ENCODE measurements around the gene HMX1. TPM values are rescaled to one million over a fixed set of nuclear protein-coding genes. Genes with fewer than 3 reads are reported as not detected.
A peak's percentile ranks its signal among the peaks of the same experiment; 100 is the strongest.

The HMX1 gene
- total RNA-seq, 3 donors from 2014 or later, result not detected

DNA sequence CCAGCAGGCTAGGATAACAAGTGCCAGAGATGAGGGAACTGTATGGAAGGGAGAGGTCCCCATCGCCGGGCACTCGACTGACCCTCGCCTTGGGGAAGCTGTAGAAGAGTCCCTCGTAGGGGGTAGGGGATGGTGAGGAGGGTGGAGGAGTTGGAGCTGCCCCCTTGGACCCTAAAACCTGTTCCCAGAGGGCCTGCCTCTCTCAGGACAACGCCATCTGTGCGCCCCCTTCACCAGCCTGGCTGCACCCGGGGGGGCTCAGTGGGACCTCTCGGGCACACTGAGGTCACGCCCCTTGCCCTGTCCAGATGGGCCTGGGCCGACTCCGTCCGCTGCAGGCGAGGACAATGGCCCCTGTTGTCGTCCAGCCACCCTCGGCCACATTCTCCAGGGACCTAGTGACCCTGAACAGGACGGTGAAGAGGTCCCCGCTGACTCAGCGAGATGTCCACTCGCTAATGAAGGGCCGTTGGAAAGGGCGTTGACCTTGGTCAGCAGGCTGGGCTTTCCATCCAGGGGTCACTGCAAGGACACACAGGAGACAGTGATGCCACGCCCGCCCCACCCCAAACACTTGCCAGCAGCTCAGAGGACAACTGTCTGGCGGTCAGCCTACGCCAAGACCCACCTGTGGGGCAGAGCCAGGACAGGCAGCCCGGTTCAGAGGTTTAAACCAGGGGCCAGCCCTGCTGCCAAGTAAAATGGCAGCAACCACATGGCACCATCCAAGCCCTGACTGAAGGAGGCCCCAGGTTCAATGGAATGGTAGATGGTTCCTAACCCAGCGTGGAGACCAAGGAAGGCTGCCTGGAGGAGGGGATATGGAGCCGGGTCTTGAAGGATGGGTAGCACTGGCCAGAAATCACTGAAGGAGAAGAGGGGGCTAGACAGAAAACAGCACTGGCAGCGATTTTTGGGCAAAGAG is 51.2 kb downstream of the HMX1 start:
- Histone ChIP-seq H3K27me3 (peaks cover 0 to 36% of the 10 kb centered on the region in 2 donors), H3K4me1 (no peaks in the 10 kb centered on the region), H3K36me3 (no peaks in the 10 kb centered on the region), H3K9me3 (no peaks in the 10 kb centered on the region), H3K4me3 (no peak overlapping the region), H3K27ac (no peak overlapping the region)
- intact Hi-C loops (cut with DNase I; ENCODE audit: low total_unique reads), result no loop called here
- TF ChIP-seq POLR2A (IDR thresholded peaks at IDR 0.05) (no peak), POLR2AphosphoS5 (IDR thresholded peaks at IDR 0.05) (no peak)
- TF ChIP-seq, protein P1, sequence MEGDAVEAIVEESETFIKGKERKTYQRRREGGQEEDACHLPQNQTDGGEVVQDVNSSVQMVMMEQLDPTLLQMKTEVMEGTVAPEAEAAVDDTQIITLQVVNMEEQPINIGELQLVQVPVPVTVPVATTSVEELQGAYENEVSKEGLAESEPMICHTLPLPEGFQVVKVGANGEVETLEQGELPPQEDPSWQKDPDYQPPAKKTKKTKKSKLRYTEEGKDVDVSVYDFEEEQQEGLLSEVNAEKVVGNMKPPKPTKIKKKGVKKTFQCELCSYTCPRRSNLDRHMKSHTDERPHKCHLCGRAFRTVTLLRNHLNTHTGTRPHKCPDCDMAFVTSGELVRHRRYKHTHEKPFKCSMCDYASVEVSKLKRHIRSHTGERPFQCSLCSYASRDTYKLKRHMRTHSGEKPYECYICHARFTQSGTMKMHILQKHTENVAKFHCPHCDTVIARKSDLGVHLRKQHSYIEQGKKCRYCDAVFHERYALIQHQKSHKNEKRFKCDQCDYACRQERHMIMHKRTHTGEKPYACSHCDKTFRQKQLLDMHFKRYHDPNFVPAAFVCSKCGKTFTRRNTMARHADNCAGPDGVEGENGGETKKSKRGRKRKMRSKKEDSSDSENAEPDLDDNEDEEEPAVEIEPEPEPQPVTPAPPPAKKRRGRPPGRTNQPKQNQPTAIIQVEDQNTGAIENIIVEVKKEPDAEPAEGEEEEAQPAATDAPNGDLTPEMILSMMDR (IDR thresholded peaks at IDR 0.05), result no peak
- peak; percentile 5 to 49 for DNase-seq (ENCODE audit: low spot score in 2 of 2)

DNA sequence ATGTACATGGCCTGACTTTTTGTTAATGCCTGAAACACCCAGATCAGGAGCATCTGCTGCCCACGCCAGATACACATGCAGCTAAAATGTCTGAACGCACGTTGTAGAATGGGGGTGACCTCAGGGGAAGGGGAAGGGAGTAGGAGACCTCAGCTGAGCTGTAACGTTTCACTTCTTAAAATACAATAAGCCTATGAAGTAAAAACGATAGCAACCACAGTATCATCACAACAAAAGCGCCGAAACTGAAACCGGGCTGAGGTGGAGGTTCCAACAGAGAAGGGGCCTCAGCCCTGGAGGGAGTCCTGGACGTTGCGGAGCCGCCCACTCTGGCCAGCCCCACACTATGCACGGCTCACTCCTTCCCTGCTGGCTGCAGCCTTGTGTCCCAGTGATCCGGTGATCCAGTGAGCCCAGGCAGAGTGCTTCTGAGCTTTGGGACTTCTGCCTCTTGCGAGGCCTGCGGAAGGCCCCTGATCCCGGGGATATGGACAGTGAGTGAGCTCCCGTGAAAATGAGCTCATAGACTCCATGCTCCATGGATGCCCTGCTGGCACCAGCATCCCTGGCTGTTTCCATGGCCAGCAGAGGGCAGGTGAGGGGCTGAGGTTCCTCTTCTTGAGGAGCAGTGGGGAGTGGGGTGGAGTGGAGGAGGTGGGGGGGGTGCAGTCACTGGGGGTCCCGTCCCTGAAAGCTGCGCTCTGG is 52.0 kb downstream of the HMX1 start:
- no peak overlapping the region for H3K27ac ChIP-seq
- TF ChIP-seq POLR2A (IDR thresholded peaks at IDR 0.05) (no peak), POLR2AphosphoS5 (IDR thresholded peaks at IDR 0.05) (no peak)
- TF ChIP-seq, protein P1 (IDR thresholded peaks at IDR 0.05), result no peak
- H3K9me3 ChIP-seq, result no peaks in the 10 kb centered on the region
- peaks cover 0 to 36% of the 10 kb centered on the region in 2 donors for H3K27me3 ChIP-seq
- intact Hi-C loops (cut with DNase I; ENCODE audit: low total_unique reads), result no loop called here
- DNase-seq (ENCODE audit: low spot score in 2 of 2), result peak in 1 of 2 donors; percentile 27
- H3K36me3 ChIP-seq, result no peaks in the 10 kb centered on the region
- no peaks in the 10 kb centered on the region for H3K4me1 ChIP-seq
- no peak overlapping the region for H3K4me3 ChIP-seq

DNA sequence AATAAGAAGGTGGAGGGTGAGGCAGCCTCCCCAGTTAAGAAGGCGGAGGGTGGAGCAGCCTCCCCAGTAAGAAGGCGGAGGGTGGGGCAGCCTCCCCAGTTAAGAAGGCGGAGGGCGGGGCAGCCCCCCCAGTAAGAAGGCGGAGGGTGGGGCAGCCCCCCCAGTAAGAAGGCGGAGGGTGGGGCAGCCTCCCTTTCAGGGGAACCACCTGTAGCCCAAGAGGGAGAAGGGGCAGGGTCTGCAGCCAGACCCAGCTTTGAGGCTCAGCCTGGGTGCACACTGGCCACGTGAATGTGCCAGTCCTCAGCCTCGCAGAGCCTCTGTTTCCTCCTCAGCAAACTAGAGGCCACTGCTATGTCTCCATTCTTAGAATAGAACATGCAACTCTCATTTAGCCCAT is 52.6 kb downstream of the HMX1 start:
- H3K4me3 ChIP-seq, result no peak overlapping the region
- H3K27ac ChIP-seq, result no peak overlapping the region
- intact Hi-C loops (cut with DNase I; ENCODE audit: low total_unique reads), result no loop called here
- peaks cover 0 to 36% of the 10 kb centered on the region in 2 donors for H3K27me3 ChIP-seq
- no peaks in the 10 kb centered on the region for H3K9me3 ChIP-seq
- H3K36me3 ChIP-seq, result no peaks in the 10 kb centered on the region
- H3K4me1 ChIP-seq, result no peaks in the 10 kb centered on the region
- TF ChIP-seq, protein P1 (IDR thresholded peaks at IDR 0.05), result no peak
- no peak for TF ChIP-seq POLR2AphosphoS5 (IDR thresholded peaks at IDR 0.05)
- TF ChIP-seq POLR2A (IDR thresholded peaks at IDR 0.05), result no peak
- peak; percentile 3 to 27 for DNase-seq (ENCODE audit: low spot score in 2 of 2)

GRCh38 chr4:8818063-8818881 is 53.4 kb downstream of the HMX1 start:
- TF ChIP-seq, protein P1 (IDR thresholded peaks at IDR 0.05), result no peak
- no peak for TF ChIP-seq POLR2AphosphoS5 (IDR thresholded peaks at IDR 0.05)
- TF ChIP-seq POLR2A (IDR thresholded peaks at IDR 0.05), result no peak
- Histone ChIP-seq H3K27ac (no peak overlapping the region), H3K36me3 (no peaks in the 10 kb centered on the region), H3K9me3 (no peaks in the 10 kb centered on the region), H3K4me1 (no peaks in the 10 kb centered on the region), H3K4me3 (no peak overlapping the region), H3K27me3 (peaks cover 0 to 36% of the 10 kb centered on the region in 2 donors)
- intact Hi-C loops (cut with DNase I; ENCODE audit: low total_unique reads), result no loop called here
- peak; percentile 11 to 17 for DNase-seq (ENCODE audit: low spot score in 2 of 2)

Measured in breast epithelium (tissue), 4 donors.